Glutamatergic neuron (in vitro differentiated cells): ENCODE measurements around the gene RGS6. TPM values are rescaled to one million over a fixed set of nuclear protein-coding genes. Genes with fewer than 3 reads are reported as not detected.

Experiments
- DNase-seq: peaks from one replicate; pipeline ENCODE4 v3.0.0; 2022
- H3K27ac Mint-ChIP-seq: one replicate; pipeline ENCODE4 v1.8.0; 2020; ENCODE audit warnings: mild to moderate bottlenecking, mixed read lengths, inconsistent platforms; ENCODE audit not compliant: unreplicated experiment
- H3K27me3 Mint-ChIP-seq: one replicate; pipeline ENCODE4 v1.8.0; 2020; ENCODE audit warnings: mild to moderate bottlenecking, moderate library complexity, mixed read lengths, inconsistent platforms; ENCODE audit not compliant: unreplicated experiment
- H3K36me3 Mint-ChIP-seq: one replicate; pipeline ENCODE4 v1.8.0; 2020; ENCODE audit warnings: mild to moderate bottlenecking, mixed read lengths, inconsistent platforms; ENCODE audit not compliant: unreplicated experiment
- H3K4me1 Mint-ChIP-seq: one replicate; pipeline ENCODE4 v1.8.0; 2020; ENCODE audit warnings: mild to moderate bottlenecking, low read depth, mixed read lengths, inconsistent platforms; ENCODE audit not compliant: unreplicated experiment
- H3K4me3 Mint-ChIP-seq: one replicate; pipeline ENCODE4 v1.8.0; 2020; ENCODE audit warnings: mild to moderate bottlenecking, mixed read lengths, inconsistent platforms; ENCODE audit not compliant: unreplicated experiment
- H3K9me3 Mint-ChIP-seq: one replicate; pipeline ENCODE4 v1.8.0; 2020; ENCODE audit warnings: mild to moderate bottlenecking, moderate library complexity, mixed read lengths, inconsistent platforms; ENCODE audit not compliant: unreplicated experiment
- total RNA-seq: library from RNA; stranded (reverse); fragmentation: NEBNext Ultra II Directional; extraction: Animal tissue kit (Norgen Biotek cat#: 25700); gene quantifications from one replicate; pipeline ENCODE4 v1.2.1, GENCODE V29; 2021; ENCODE audit not compliant: unreplicated experiment
- TF ChIP-seq, protein P1 (sequence below): fragments of 200-600 bp; sonication (generic); IDR thresholded peaks from one replicate; pipeline ENCODE4 v1.5.0; 2021; ENCODE audit not compliant: partially characterized antibody, unreplicated experiment

The RGS6 gene
- total RNA-seq, 1 donor from 2014 or later: 1.2 TPM

DNA sequence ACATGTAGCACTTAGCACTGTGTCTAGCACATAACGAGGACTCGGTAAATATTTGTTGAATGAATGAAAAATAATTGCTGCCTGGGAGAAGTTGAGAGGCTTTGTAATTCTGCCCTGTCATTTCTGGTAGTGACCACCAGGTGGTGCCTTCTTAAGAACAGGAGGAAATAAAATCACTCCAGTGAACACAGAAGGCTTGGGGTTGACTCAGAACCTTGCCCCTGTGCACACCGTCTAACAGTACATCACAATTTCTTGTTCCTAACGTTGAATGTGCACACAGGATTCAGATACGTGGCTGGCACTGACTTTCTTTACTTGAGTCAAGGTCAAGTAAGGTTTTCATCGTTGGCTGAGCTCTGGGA lies 91.8 kb downstream of the RGS6 start:
- Mint-ChIP-seq H3K4me1 (no peaks in the 10 kb centered on the region), H3K9me3 (no peaks in the 10 kb centered on the region), H3K27ac (no peak overlapping the region), H3K27me3 (no peaks in the 10 kb centered on the region), H3K4me3 (no peak overlapping the region), H3K36me3 (no peaks in the 10 kb centered on the region)
- DNase-seq: peak; percentile 31
- TF ChIP-seq, protein P1, sequence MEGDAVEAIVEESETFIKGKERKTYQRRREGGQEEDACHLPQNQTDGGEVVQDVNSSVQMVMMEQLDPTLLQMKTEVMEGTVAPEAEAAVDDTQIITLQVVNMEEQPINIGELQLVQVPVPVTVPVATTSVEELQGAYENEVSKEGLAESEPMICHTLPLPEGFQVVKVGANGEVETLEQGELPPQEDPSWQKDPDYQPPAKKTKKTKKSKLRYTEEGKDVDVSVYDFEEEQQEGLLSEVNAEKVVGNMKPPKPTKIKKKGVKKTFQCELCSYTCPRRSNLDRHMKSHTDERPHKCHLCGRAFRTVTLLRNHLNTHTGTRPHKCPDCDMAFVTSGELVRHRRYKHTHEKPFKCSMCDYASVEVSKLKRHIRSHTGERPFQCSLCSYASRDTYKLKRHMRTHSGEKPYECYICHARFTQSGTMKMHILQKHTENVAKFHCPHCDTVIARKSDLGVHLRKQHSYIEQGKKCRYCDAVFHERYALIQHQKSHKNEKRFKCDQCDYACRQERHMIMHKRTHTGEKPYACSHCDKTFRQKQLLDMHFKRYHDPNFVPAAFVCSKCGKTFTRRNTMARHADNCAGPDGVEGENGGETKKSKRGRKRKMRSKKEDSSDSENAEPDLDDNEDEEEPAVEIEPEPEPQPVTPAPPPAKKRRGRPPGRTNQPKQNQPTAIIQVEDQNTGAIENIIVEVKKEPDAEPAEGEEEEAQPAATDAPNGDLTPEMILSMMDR: peak; percentile 85

DNA sequence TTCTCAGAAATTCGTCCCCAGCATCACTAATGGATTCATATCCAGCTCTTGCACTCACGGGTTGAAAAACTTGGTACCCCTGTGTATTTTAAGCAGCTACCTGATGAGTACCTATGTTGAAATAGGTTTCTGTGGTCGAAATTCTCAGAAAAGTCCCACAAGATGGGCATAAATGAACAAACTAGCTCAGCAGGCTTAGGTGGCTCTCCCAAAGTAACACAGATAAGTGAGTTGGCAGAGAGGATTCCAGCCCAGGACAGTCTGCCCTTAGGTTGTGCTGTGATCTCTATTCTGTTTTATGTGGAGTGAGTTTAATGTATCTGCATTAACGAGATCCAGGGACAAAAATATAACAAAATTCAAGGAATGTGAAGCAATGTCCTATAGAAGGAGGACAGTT lies 92.3 kb downstream of the RGS6 start:
- no peak for DNase-seq
- H3K27ac Mint-ChIP-seq: no peak overlapping the region
- no peaks in the 10 kb centered on the region for H3K4me1 Mint-ChIP-seq

DNA sequence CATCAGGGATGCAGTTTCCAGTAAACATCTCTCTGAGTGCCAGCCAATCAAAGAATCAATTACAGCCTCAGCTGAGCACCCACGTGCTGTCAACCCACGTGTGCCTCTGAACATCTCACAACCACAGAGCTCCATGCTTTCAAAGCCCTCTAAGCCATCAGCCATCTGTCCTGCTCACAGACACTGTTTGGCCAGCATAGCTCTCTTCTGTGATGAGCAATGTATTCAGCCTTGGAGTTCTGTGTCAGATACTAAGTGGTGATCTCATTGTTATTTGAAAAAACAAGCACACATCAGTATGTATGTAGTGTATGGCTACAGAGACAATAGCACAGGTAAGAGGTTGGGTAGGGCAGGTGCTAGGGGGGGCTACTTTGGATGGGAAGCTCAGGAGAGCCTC lies 94.3 kb downstream of the RGS6 start:
- H3K4me3 Mint-ChIP-seq: no peak overlapping the region
- TF ChIP-seq, protein P1: no peak
- no peaks in the 10 kb centered on the region for H3K27me3 Mint-ChIP-seq
- no peaks in the 10 kb centered on the region for H3K4me1 Mint-ChIP-seq
- H3K27ac Mint-ChIP-seq: no peak overlapping the region
- H3K9me3 Mint-ChIP-seq: no peaks in the 10 kb centered on the region
- H3K36me3 Mint-ChIP-seq: no peaks in the 10 kb centered on the region
- DNase-seq: no peak

More for the DNA sequence above, 92.3 kb downstream of the RGS6 start:
- H3K27me3 Mint-ChIP-seq: no peaks in the 10 kb centered on the region
- H3K9me3 Mint-ChIP-seq: no peaks in the 10 kb centered on the region
- TF ChIP-seq, protein P1: no peak
- H3K36me3 Mint-ChIP-seq: no peaks in the 10 kb centered on the region
- H3K4me3 Mint-ChIP-seq: no peak overlapping the region

DNA sequence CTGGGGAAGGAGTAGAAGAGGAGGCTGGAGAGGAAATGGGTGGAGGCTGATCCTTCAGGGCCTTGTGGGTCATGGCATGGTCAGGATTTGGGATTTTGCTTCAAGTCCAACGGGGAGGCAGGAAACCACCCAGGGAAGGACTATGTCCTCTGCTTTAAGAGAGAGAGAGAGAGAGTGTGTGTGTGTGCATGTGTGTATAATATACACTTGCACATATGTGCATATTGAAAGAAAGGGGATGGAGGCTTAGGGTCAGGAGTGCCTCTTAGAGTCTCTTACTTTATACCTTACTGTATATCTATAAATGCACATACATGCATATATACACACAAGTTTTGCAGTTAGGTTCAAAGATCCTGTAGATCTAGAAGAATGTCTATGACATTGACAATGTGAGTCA lies 94.8 kb downstream of the RGS6 start:
- DNase-seq: no peak
- TF ChIP-seq, protein P1: no peak
- no peak overlapping the region for H3K4me3 Mint-ChIP-seq
- no peaks in the 10 kb centered on the region for H3K4me1 Mint-ChIP-seq
- H3K27me3 Mint-ChIP-seq: no peaks in the 10 kb centered on the region
- H3K36me3 Mint-ChIP-seq: no peaks in the 10 kb centered on the region
- H3K27ac Mint-ChIP-seq: no peak overlapping the region
- no peaks in the 10 kb centered on the region for H3K9me3 Mint-ChIP-seq

DNA sequence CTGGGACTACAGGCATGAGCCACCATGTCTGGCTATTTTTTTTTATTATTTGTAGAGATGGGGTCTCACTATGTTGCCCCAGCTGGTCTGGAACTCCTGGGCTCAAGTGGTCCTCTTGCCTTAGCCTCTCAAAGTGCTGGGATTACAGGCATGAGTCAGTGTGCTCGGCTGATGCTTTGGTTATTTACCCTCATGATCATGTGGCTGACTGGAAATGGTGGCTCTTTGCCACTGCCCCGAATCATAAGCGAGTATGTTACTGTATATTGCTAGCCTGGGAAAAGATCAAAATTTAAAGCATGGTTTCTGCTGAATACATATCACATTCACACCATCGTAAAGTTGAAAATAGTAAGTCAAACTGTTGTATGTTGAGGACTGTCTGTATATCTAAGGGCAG lies 101.1 kb downstream of the RGS6 start:
- no peak for DNase-seq
- H3K4me3 Mint-ChIP-seq: no peak overlapping the region

More for the DNA sequence above, 101.1 kb downstream of the RGS6 start:
- TF ChIP-seq, protein P1: no peak
- Mint-ChIP-seq H3K27me3 (no peaks in the 10 kb centered on the region), H3K27ac (no peak overlapping the region), H3K9me3 (no peaks in the 10 kb centered on the region), H3K4me1 (no peaks in the 10 kb centered on the region), H3K36me3 (no peaks in the 10 kb centered on the region)
